ENCODE measurements around the gene FGF9.

Gene FGF9

GRCh38 chr13:21698817-21699679, 28.2 kb downstream of the FGF9 start:
- H3K27me3 ChIP-seq (replicated peaks; ENCODE audit: control insufficient read depth, insufficient read depth, low read length) = no peaks in the 10 kb centered on the region
- H3K4me3 ChIP-seq (replicated peaks; ENCODE audit: low read depth, low read length) = no peak overlapping the region
- H3K36me3 ChIP-seq (ENCODE audit: control insufficient read depth, insufficient read depth, low read length) = no peaks in the 10 kb centered on the region
- TF ChIP-seq CTCF (IDR thresholded peaks at IDR 0.05; ENCODE audit: insufficient read depth, low read length, poor library complexity, severe bottlenecking) = no peak
- no peak for DNase-seq (ENCODE audit: extremely low read depth, insufficient read length)

GRCh38 chr13:21701460-21701859, 30.6 kb downstream of the FGF9 start:
- Histone ChIP-seq H3K36me3 (ENCODE audit: control insufficient read depth, insufficient read depth, low read length) (no peaks in the 10 kb centered on the region), H3K27me3 (replicated peaks; ENCODE audit: control insufficient read depth, insufficient read depth, low read length) (no peaks in the 10 kb centered on the region), H3K4me3 (replicated peaks; ENCODE audit: low read depth, low read length) (no peak overlapping the region)
- DNase-seq (ENCODE audit: extremely low read depth, insufficient read length) = no peak
- no peak for TF ChIP-seq CTCF (IDR thresholded peaks at IDR 0.05; ENCODE audit: insufficient read depth, low read length, poor library complexity, severe bottlenecking)

- no peak for TF ChIP-seq CTCF (IDR thresholded peaks at IDR 0.05; ENCODE audit: insufficient read depth, low read length, poor library complexity, severe bottlenecking)
- H3K4me3 ChIP-seq (replicated peaks; ENCODE audit: low read depth, low read length) = no peak overlapping the region
- no peaks in the 10 kb centered on the region for H3K36me3 ChIP-seq (ENCODE audit: control insufficient read depth, insufficient read depth, low read length)
- no peaks in the 10 kb centered on the region for H3K27me3 ChIP-seq (replicated peaks; ENCODE audit: control insufficient read depth, insufficient read depth, low read length)
- no peak for DNase-seq (ENCODE audit: extremely low read depth, insufficient read length)
Measured at GRCh38 chr13:21703846-21704245, 33.0 kb downstream of the FGF9 start.

- no peaks in the 10 kb centered on the region for H3K27me3 ChIP-seq (replicated peaks; ENCODE audit: control insufficient read depth, insufficient read depth, low read length)
Measured at GRCh38 chr13:21707586-21707985, 36.7 kb downstream of the FGF9 start.

GRCh38 chr13:21709697-21710096, 38.8 kb downstream of the FGF9 start:
- DNase-seq (ENCODE audit: extremely low read depth, insufficient read length) = no peak
- no peaks in the 10 kb centered on the region for H3K36me3 ChIP-seq (ENCODE audit: control insufficient read depth, insufficient read depth, low read length)

More at GRCh38 chr13:21707586-21707985, 36.7 kb downstream of the FGF9 start:
- H3K4me3 ChIP-seq (replicated peaks; ENCODE audit: low read depth, low read length) = no peak overlapping the region
- no peak for TF ChIP-seq CTCF (IDR thresholded peaks at IDR 0.05; ENCODE audit: insufficient read depth, low read length, poor library complexity, severe bottlenecking)
- DNase-seq (ENCODE audit: extremely low read depth, insufficient read length) = no peak
- H3K36me3 ChIP-seq (ENCODE audit: control insufficient read depth, insufficient read depth, low read length) = no peaks in the 10 kb centered on the region

More at GRCh38 chr13:21709697-21710096, 38.8 kb downstream of the FGF9 start:
- Histone ChIP-seq H3K4me3 (replicated peaks; ENCODE audit: low read depth, low read length) (no peak overlapping the region), H3K27me3 (replicated peaks; ENCODE audit: control insufficient read depth, insufficient read depth, low read length) (no peaks in the 10 kb centered on the region)
- TF ChIP-seq CTCF (IDR thresholded peaks at IDR 0.05; ENCODE audit: insufficient read depth, low read length, poor library complexity, severe bottlenecking) = no peak

Measured in GM06990 (cell line).